HepG2 (cell line): ENCODE measurements around the gene TOR1AIP1. TPM values are rescaled to one million over a fixed set of nuclear protein-coding genes. Genes with fewer than 3 reads are reported as not detected.

ENCODE experiments used
- ARID2 ChIP-seq: sonication (generic); formaldehyde crosslinking; IDR thresholded peaks from 2 replicates; pipeline ENCODE4 v1.8.1; 2022; ENCODE audit warnings: mild to moderate bottlenecking, missing genetic modification reagents, borderline replicate concordance
- ETV5 ChIP-seq: IDR thresholded peaks from 2 replicates; pipeline ENCODE4 v1.6.1; 2018; ENCODE audit warnings: missing biosample characterization, missing genetic modification reagents, inconsistent platforms, borderline replicate concordance
- HES4 ChIP-seq: sonication (generic); formaldehyde crosslinking; IDR thresholded peaks from 2 replicates; pipeline ENCODE4 v1.9.0; 2021; ENCODE audit warnings: mild to moderate bottlenecking, missing genetic modification reagents, borderline replicate concordance
- MXI1 ChIP-seq: IDR thresholded peaks from 3 replicates; pipeline ENCODE4 v1.6.1; 2012; ENCODE audit warnings: low read depth, low read length, inconsistent platforms, borderline replicate concordance
- REL ChIP-seq: sonication (generic); formaldehyde crosslinking; conservative IDR thresholded peaks from 2 replicates; pipeline ENCODE4 v1.8.0; 2022; ENCODE audit warnings: mild to moderate bottlenecking, missing genetic modification reagents, moderate library complexity
- RFXAP ChIP-seq: sonication (generic); formaldehyde crosslinking; IDR thresholded peaks from 2 replicates; pipeline ENCODE4 v1.4.0; 2020; ENCODE audit warnings: missing genetic modification reagents, borderline replicate concordance
- SAP130 ChIP-seq: IDR thresholded peaks from 2 replicates; pipeline ENCODE4 v1.6.1; 2016; ENCODE audit warnings: low read depth
- ZNF432 ChIP-seq: sonication (generic); formaldehyde crosslinking; IDR thresholded peaks from 2 replicates; pipeline ENCODE4 v1.5.0; 2020; ENCODE audit warnings: missing genetic modification reagents, mild to moderate bottlenecking, borderline replicate concordance
- ZNF558 ChIP-seq: sonication (generic); formaldehyde crosslinking; IDR thresholded peaks from 2 replicates; pipeline ENCODE4 v1.9.0; 2022; ENCODE audit warnings: mild to moderate bottlenecking, missing genetic modification reagents, borderline replicate concordance
- ZNF800 ChIP-seq: sonication (generic); formaldehyde crosslinking; IDR thresholded peaks from 2 replicates; pipeline ENCODE4 v1.4.0; 2020; ENCODE audit warnings: missing genetic modification reagents
- polyA plus RNA-seq, 8 experiments: library from polyadenylated mRNA; depleted of rRNA in 3 of 8; stranded (reverse) in 7 of 8; unstranded in 1 of 8; fragments of >200 nt; fragmentation: Illumina TruSeq in 4 of 8; extraction: Trizol in 4 of 8; gene quantifications; 2 replicates each; pipeline versions ENCODE4 v1.2.1 to v1.2.3, GENCODE V29; 2011 to 2016; ENCODE audit warnings: low read depth in 4 of 8, missing spikeins in 1 of 8, mixed read lengths in 1 of 8; ENCODE audit not compliant: insufficient read depth in 1 of 8
- total RNA-seq, 5 experiments: library from RNA; depleted of rRNA; stranded (reverse); fragments of >200 nt; fragmentation: Illumina TruSeq; extraction: Trizol; gene quantifications; 2 replicates each; pipeline ENCODE4 v1.2.3, GENCODE V29; 2016; ENCODE audit warnings: low read depth in 1 of 5
- TF ChIP-seq, protein P1 (sequence below): sonication (generic); formaldehyde crosslinking; IDR thresholded peaks from 2 replicates; pipeline ENCODE4 v1.5.0; 2020; ENCODE audit warnings: mild to moderate bottlenecking, missing genetic modification reagents, moderate library complexity
- TF ChIP-seq, protein P2 (sequence below): sonication (generic); formaldehyde crosslinking; IDR thresholded peaks from 2 replicates; pipeline ENCODE4 v1.4.0; 2020; ENCODE audit warnings: missing genetic modification reagents
- TF ChIP-seq, protein P3 (sequence below): sonication (generic); formaldehyde crosslinking; IDR thresholded peaks from 2 replicates; pipeline ENCODE4 v1.5.1; 2020; ENCODE audit warnings: missing genetic modification reagents, mild to moderate bottlenecking, borderline replicate concordance
- TF ChIP-seq, protein P4 (sequence below): sonication (generic); formaldehyde crosslinking; IDR thresholded peaks from 2 replicates; pipeline ENCODE4 v1.4.0; 2020; ENCODE audit warnings: missing genetic modification reagents
- TF ChIP-seq, protein P5 (sequence below): IDR thresholded peaks from 2 replicates; pipeline ENCODE4 v1.6.1; 2018; ENCODE audit warnings: missing genetic modification reagents

TOR1AIP1 gene
- total and polyA plus RNA-seq, 2 of the 13 experiments (the other 11 are each of a cell fraction or from before 2014, with no cell fraction given), result 15.6 to 29.0 TPM

DNA sequence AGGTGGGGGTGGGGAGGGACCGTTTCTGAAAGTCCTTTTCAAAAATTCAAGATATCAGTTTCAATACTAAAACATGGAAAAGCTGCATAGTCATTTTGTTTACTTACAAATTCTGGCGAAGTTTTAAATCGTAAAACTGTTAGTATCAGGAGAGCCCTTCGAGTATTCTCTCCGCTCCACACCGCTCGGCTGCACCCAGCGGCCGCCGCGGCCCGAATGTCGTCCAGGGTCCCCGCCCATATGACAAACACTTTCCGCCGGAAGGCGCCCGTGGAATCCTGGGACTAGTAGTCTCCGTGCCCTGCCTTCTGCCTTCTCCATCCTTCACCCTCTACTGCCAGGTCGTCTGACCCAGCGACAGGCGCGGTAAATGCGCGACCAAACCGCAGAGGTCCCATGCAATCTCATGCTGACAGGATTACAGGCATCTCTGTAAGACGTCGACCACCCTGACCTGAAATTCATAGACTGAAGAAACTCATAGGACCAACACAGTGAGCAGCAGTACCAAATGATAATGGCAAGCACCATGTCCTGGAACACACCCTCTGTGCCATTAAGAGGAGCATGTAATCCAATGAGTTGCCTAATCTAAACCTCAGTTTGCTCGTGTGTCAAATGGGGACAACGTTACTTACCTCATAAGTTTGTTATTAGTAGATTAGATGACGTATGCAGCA is 4.4 kb upstream of the TOR1AIP1 start, which contains the start of gene TOR1AIP2 (continued):
- TF ChIP-seq, protein P1, sequence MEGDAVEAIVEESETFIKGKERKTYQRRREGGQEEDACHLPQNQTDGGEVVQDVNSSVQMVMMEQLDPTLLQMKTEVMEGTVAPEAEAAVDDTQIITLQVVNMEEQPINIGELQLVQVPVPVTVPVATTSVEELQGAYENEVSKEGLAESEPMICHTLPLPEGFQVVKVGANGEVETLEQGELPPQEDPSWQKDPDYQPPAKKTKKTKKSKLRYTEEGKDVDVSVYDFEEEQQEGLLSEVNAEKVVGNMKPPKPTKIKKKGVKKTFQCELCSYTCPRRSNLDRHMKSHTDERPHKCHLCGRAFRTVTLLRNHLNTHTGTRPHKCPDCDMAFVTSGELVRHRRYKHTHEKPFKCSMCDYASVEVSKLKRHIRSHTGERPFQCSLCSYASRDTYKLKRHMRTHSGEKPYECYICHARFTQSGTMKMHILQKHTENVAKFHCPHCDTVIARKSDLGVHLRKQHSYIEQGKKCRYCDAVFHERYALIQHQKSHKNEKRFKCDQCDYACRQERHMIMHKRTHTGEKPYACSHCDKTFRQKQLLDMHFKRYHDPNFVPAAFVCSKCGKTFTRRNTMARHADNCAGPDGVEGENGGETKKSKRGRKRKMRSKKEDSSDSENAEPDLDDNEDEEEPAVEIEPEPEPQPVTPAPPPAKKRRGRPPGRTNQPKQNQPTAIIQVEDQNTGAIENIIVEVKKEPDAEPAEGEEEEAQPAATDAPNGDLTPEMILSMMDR (CRISPR knock-in tag), result no peak
- TF ChIP-seq ZNF558 (CRISPR knock-in tag), result no peak
- TF ChIP-seq, protein P2, sequence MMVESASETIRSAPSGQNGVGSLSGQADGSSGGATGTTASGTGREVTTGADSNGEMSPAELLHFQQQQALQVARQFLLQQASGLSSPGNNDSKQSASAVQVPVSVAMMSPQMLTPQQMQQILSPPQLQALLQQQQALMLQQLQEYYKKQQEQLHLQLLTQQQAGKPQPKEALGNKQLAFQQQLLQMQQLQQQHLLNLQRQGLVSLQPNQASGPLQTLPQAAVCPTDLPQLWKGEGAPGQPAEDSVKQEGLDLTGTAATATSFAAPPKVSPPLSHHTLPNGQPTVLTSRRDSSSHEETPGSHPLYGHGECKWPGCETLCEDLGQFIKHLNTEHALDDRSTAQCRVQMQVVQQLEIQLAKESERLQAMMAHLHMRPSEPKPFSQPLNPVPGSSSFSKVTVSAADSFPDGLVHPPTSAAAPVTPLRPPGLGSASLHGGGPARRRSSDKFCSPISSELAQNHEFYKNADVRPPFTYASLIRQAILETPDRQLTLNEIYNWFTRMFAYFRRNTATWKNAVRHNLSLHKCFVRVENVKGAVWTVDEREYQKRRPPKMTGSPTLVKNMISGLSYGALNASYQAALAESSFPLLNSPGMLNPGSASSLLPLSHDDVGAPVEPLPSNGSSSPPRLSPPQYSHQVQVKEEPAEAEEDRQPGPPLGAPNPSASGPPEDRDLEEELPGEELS, result peak; percentile 28; the same call in 1 of the 2 replicates
- no peak for TF ChIP-seq ZNF432 (CRISPR knock-in tag)
- TF ChIP-seq HES4 (CRISPR knock-in tag), result no peak
- TF ChIP-seq, protein P3, sequence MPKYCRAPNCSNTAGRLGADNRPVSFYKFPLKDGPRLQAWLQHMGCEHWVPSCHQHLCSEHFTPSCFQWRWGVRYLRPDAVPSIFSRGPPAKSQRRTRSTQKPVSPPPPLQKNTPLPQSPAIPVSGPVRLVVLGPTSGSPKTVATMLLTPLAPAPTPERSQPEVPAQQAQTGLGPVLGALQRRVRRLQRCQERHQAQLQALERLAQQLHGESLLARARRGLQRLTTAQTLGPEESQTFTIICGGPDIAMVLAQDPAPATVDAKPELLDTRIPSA (CRISPR knock-in tag), result no peak
- TF ChIP-seq REL (CRISPR knock-in tag), result no peak
- TF ChIP-seq RFXAP, result no peak
- TF ChIP-seq ETV5, result peak; percentile 60
- TF ChIP-seq ZNF800 (CRISPR knock-in tag), result no peak
- TF ChIP-seq, protein P4, sequence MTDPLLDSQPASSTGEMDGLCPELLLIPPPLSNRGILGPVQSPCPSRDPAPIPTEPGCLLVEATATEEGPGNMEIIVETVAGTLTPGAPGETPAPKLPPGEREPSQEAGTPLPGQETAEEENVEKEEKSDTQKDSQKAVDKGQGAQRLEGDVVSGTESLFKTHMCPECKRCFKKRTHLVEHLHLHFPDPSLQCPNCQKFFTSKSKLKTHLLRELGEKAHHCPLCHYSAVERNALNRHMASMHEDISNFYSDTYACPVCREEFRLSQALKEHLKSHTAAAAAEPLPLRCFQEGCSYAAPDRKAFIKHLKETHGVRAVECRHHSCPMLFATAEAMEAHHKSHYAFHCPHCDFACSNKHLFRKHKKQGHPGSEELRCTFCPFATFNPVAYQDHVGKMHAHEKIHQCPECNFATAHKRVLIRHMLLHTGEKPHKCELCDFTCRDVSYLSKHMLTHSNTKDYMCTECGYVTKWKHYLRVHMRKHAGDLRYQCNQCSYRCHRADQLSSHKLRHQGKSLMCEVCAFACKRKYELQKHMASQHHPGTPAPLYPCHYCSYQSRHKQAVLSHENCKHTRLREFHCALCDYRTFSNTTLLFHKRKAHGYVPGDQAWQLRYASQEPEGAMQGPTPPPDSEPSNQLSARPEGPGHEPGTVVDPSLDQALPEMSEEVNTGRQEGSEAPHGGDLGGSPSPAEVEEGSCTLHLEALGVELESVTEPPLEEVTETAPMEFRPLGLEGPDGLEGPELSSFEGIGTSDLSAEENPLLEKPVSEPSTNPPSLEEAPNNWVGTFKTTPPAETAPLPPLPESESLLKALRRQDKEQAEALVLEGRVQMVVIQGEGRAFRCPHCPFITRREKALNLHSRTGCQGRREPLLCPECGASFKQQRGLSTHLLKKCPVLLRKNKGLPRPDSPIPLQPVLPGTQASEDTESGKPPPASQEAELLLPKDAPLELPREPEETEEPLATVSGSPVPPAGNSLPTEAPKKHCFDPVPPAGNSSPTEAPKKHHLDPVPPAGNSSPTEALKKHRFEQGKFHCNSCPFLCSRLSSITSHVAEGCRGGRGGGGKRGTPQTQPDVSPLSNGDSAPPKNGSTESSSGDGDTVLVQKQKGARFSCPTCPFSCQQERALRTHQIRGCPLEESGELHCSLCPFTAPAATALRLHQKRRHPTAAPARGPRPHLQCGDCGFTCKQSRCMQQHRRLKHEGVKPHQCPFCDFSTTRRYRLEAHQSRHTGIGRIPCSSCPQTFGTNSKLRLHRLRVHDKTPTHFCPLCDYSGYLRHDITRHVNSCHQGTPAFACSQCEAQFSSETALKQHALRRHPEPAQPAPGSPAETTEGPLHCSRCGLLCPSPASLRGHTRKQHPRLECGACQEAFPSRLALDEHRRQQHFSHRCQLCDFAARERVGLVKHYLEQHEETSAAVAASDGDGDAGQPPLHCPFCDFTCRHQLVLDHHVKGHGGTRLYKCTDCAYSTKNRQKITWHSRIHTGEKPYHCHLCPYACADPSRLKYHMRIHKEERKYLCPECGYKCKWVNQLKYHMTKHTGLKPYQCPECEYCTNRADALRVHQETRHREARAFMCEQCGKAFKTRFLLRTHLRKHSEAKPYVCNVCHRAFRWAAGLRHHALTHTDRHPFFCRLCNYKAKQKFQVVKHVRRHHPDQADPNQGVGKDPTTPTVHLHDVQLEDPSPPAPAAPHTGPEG, result no peak
- TF ChIP-seq SAP130 (CRISPR knock-in tag), result peak; percentile 81
- TF ChIP-seq, protein P5, sequence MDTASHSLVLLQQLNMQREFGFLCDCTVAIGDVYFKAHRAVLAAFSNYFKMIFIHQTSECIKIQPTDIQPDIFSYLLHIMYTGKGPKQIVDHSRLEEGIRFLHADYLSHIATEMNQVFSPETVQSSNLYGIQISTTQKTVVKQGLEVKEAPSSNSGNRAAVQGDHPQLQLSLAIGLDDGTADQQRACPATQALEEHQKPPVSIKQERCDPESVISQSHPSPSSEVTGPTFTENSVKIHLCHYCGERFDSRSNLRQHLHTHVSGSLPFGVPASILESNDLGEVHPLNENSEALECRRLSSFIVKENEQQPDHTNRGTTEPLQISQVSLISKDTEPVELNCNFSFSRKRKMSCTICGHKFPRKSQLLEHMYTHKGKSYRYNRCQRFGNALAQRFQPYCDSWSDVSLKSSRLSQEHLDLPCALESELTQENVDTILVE (CRISPR knock-in tag), result no peak
- TF ChIP-seq ARID2 (CRISPR knock-in tag), result no peak
- peak; percentile 71; the same call in 1 of the 3 replicates for TF ChIP-seq MXI1
